NCI-H2029 (cell line): ENCODE results near the gene CD80.
"Not testable (repeated sequence)": the region's sequence is repeated elsewhere in the genome, so short reads cannot be mapped to it uniquely, and the experiment has no call there.

Source experiments
- DNase-seq: peaks from one replicate; lab custom pipeline; 2025; lab: John Stamatoyannopoulos, UW

Gene CD80

GRCh38 chr3:119582178-119582577 lies 22.8 kb upstream of the CD80 start:
- DNase-seq, result no peak

- DNase-seq, result no peak
These were observed 20.8 kb upstream of the CD80 start for GRCh38 chr3:119580067-119580760.

- peak; percentile 20 for DNase-seq
These were observed 20.1 kb upstream of the CD80 start, which contains the start of gene ADPRH for GRCh38 chr3:119579366-119580066. Gene ADPRH (plus strand): TSS chr3:119579492. CDS start chr3:119582170, 2,678 bp downstream.

GRCh38 chr3:119575507-119575906 lies 16.1 kb upstream of the CD80 start:
- DNase-seq, result no peak

GRCh38 chr3:119571688-119572087 lies 12.3 kb upstream of the CD80 start:
- no peak for DNase-seq

GRCh38 chr3:119571230-119571629 lies 11.8 kb upstream of the CD80 start:
- no peak for DNase-seq

GRCh38 chr3:119570229-119570628 lies 10.8 kb upstream of the CD80 start:
- no peak for DNase-seq

GRCh38 chr3:119569156-119569555 lies 9.7 kb upstream of the CD80 start:
- no peak for DNase-seq

- DNase-seq, result not testable (repeated sequence)
These were observed 3.9 kb upstream of the CD80 start for GRCh38 chr3:119563334-119563733.

- no peak for DNase-seq
These were observed 3.0 kb upstream of the CD80 start for GRCh38 chr3:119562307-119562961.

GRCh38 chr3:119560160-119560559 lies 746 bp upstream of the CD80 start:
- DNase-seq, result no peak

- DNase-seq, result no peak
These were observed 642 bp downstream of the CD80 start for GRCh38 chr3:119558626-119559317.

- DNase-seq, result no peak
These were observed 1.5 kb downstream of the CD80 start for GRCh38 chr3:119557877-119558269.

GRCh38 chr3:119557192-119557876 lies 2.1 kb downstream of the CD80 start:
- DNase-seq, result no peak

- DNase-seq, result no peak
These were observed 3.5 kb downstream of the CD80 start for GRCh38 chr3:119555929-119556328.

- no peak for DNase-seq
These were observed 4.1 kb downstream of the CD80 start for GRCh38 chr3:119555309-119555735.

GRCh38 chr3:119553823-119554415 lies 5.5 kb downstream of the CD80 start:
- DNase-seq, result no peak

GRCh38 chr3:119552928-119553327 lies 6.5 kb downstream of the CD80 start:
- DNase-seq, result not testable (repeated sequence)

GRCh38 chr3:119551598-119551997 lies 7.8 kb downstream of the CD80 start:
- no peak for DNase-seq

- DNase-seq, result no peak
These were observed 9.1 kb downstream of the CD80 start for GRCh38 chr3:119550192-119550910.

- no peak for DNase-seq
These were observed 11.1 kb downstream of the CD80 start for GRCh38 chr3:119548341-119548740.
